ENCODE measurements around the gene UBAP1.
"Not testable (repeated sequence)": the region's sequence is repeated elsewhere in the genome, so short reads cannot be mapped to it uniquely, and the experiment has no call there.

Gene UBAP1

GRCh38 chr9:34259315-34259714 lies 80.5 kb downstream of the UBAP1 start:
- no peak for DNase-seq (ENCODE audit: low read depth in 2 of 2)

- DNase-seq (ENCODE audit: low read depth in 2 of 2) = no peak
Observed at GRCh38 chr9:34262971-34263370, 84.1 kb downstream of the UBAP1 start.

- DNase-seq (ENCODE audit: low read depth in 2 of 2) = no peak
Observed at GRCh38 chr9:34267660-34268059, 88.8 kb downstream of the UBAP1 start.

GRCh38 chr9:34271265-34272006 lies 92.6 kb downstream of the UBAP1 start:
- no peak for DNase-seq (ENCODE audit: low read depth in 2 of 2)

- no peak for DNase-seq (ENCODE audit: low read depth in 2 of 2)
Observed at GRCh38 chr9:34272101-34272541, 93.3 kb downstream of the UBAP1 start.

- not testable (repeated sequence) for DNase-seq (ENCODE audit: low read depth in 2 of 2)
Observed at GRCh38 chr9:34273588-34273987, 94.7 kb downstream of the UBAP1 start.

GRCh38 chr9:34275811-34276210 lies 97.0 kb downstream of the UBAP1 start:
- no peak for DNase-seq (ENCODE audit: low read depth in 2 of 2)

- DNase-seq (ENCODE audit: low read depth in 2 of 2) = no peak
Observed at GRCh38 chr9:34276772-34277171, 97.9 kb downstream of the UBAP1 start.

GRCh38 chr9:34279411-34279810 lies 100.6 kb downstream of the UBAP1 start:
- no peak for DNase-seq (ENCODE audit: low read depth in 2 of 2)

- no peak for DNase-seq (ENCODE audit: low read depth in 2 of 2)
Observed at GRCh38 chr9:34282096-34282495, 103.3 kb downstream of the UBAP1 start.

- no peak for DNase-seq (ENCODE audit: low read depth in 2 of 2)
Observed at GRCh38 chr9:34289159-34289558, 110.3 kb downstream of the UBAP1 start.

- no peak for DNase-seq (ENCODE audit: low read depth in 2 of 2)
Observed at GRCh38 chr9:34291023-34291422, 112.2 kb downstream of the UBAP1 start.

GRCh38 chr9:34291423-34291822 lies 112.6 kb downstream of the UBAP1 start:
- DNase-seq (ENCODE audit: low read depth in 2 of 2) = no peak

- no peak for DNase-seq (ENCODE audit: low read depth in 2 of 2)
Observed at GRCh38 chr9:34292552-34292951, 113.7 kb downstream of the UBAP1 start.

GRCh38 chr9:34301064-34301463 lies 122.2 kb downstream of the UBAP1 start:
- DNase-seq (ENCODE audit: low read depth in 2 of 2) = not testable (repeated sequence)

Data from fibroblast of skin of left biceps (primary cell).